GM12878 (cell line): ENCODE data around the gene PGAP6.

Source experiments
- CTCF ChIP-seq, 3 experiments: IDR thresholded peaks in 2 of 3; conservative IDR thresholded peaks in 1 of 3; 2 replicates each; pipeline ENCODE4 v1.5.1; 2011; ENCODE audit warnings: low read depth in 3 of 3, low read length in 3 of 3, mild to moderate bottlenecking in 3 of 3, control low read depth in 2 of 3, moderate library complexity in 2 of 3, inconsistent platforms in 1 of 3, mixed read lengths in 1 of 3; ENCODE audit not compliant: control insufficient read depth in 2 of 3, insufficient read depth in 1 of 3; ENCODE audit errors: extremely low read depth in 1 of 3
- SRF ChIP-seq, 2 experiments: IDR thresholded peaks; 2 replicates each; pipeline ENCODE4 v1.6.1; 2011; ENCODE audit warnings: low read depth in 2 of 2, low read length in 2 of 2, mild to moderate bottlenecking in 1 of 2, moderate library complexity in 1 of 2

GRCh38 chr16:354291-354881, 27.4 kb downstream of the PGAP6 start:
- no peak for TF ChIP-seq CTCF (IDR thresholded peaks at IDR 0.05 in 2 of 3, conservative IDR thresholded peaks at IDR 0.05 in 1 of 3; ENCODE audit: control insufficient read depth in 2 of 3, extremely low read depth in 1 of 3, insufficient read depth in 1 of 3, low read depth in 3 of 3, low read length in 3 of 3)
- no peak for TF ChIP-seq SRF (IDR thresholded peaks at IDR 0.05; ENCODE audit: low read depth in 2 of 2, low read length in 2 of 2)
